ENCODE results near the gene TSPYL1. TPM values are rescaled to one million over a fixed set of nuclear protein-coding genes. Genes with fewer than 3 reads are reported as not detected.
"Not testable (repeated sequence)": the region's sequence is repeated elsewhere in the genome, so short reads cannot be mapped to it uniquely, and the experiment has no call there.

Gene TSPYL1
- total RNA-seq, 4 donors from 2014 or later: 87.6 to 169 (median 123) TPM

DNA sequence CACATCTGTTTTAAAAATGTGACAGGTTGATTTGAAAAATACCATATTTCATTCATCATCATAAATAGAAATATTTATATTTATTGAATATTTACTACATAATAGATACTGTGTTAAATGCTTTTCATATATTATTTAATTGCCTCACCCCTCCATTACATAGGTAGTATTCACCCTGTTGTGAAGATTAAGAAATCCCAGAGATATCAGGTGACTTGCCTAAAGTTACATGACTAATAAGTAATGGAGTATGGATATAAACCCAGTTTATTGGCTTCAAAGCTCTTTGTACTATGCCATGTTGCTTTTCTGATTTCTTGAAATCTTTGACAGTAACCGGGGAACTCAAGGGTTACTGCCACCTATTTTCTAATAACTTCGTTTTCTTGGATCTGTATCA is 10.1 kb upstream of the TSPYL1 start:
- Histone ChIP-seq H3K36me3 (no peaks in the 10 kb centered on the region), H3K27me3 (no peaks in the 10 kb centered on the region), H3K4me3 (replicated peaks in 1 of 3) (no peak overlapping the region), H3K9me3 (no peaks in the 10 kb centered on the region), H3K4me1 (no peaks in the 10 kb centered on the region), H3K27ac (no peak overlapping the region)
- 85 to 90% methylated on average over 2 of the region's 2 CpGs for WGBS, 2 donors
- intact Hi-C loops (cut with DNase I): loop anchor here (10.0 kb wide), 2 partner anchors 245 to 275 kb away; no protein-coding TSS in a partner anchor
- TF ChIP-seq, protein P1, sequence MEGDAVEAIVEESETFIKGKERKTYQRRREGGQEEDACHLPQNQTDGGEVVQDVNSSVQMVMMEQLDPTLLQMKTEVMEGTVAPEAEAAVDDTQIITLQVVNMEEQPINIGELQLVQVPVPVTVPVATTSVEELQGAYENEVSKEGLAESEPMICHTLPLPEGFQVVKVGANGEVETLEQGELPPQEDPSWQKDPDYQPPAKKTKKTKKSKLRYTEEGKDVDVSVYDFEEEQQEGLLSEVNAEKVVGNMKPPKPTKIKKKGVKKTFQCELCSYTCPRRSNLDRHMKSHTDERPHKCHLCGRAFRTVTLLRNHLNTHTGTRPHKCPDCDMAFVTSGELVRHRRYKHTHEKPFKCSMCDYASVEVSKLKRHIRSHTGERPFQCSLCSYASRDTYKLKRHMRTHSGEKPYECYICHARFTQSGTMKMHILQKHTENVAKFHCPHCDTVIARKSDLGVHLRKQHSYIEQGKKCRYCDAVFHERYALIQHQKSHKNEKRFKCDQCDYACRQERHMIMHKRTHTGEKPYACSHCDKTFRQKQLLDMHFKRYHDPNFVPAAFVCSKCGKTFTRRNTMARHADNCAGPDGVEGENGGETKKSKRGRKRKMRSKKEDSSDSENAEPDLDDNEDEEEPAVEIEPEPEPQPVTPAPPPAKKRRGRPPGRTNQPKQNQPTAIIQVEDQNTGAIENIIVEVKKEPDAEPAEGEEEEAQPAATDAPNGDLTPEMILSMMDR (IDR thresholded peaks at IDR 0.05): no peak
- no peak for TF ChIP-seq POLR2A (IDR thresholded peaks at IDR 0.05)
- DNase-seq: no peak

DNA sequence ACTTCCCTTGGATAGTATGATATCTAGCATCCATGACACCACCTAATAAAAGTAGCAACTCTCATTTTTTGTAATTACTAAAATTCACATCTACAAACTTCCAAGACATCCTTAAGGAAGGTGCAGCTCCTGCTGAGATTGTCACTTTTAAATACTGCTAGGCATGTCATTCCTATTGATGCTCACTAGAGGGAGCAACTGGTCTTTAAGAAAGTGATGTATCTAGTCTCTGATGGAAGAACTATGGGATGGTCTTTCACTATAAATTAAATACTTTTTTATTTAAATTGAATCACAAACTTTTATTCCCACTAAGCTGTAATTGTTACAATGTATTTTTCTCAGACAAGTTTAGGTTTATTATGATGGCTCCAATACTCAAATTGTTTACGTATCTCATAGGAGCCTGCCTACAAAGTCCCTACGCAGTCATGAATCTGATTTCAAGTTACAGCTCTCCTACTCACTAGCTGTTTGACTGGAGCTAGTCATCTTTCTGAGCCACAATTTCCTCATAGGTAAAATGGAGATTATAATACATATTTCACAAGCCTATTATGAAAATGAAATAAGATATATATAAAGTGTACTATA is 8.1 kb upstream of the TSPYL1 start:
- Histone ChIP-seq H3K36me3 (no peaks in the 10 kb centered on the region), H3K9me3 (no peaks in the 10 kb centered on the region), H3K4me3 (replicated peaks in 1 of 3) (no peak overlapping the region), H3K27me3 (no peaks in the 10 kb centered on the region), H3K27ac (no peak overlapping the region), H3K4me1 (no peaks in the 10 kb centered on the region)
- intact Hi-C loops (cut with DNase I): loop anchor here (10.0 kb wide), 1 partner anchor 277 kb away; no protein-coding TSS in a partner anchor
- no peak for DNase-seq
- TF ChIP-seq POLR2A (IDR thresholded peaks at IDR 0.05): no peak
- TF ChIP-seq, protein P1 (IDR thresholded peaks at IDR 0.05): peak; percentile 51 to 87 (median 78)
- 94% methylated on average over 2 of the region's 2 CpGs for WGBS, 2 donors

DNA sequence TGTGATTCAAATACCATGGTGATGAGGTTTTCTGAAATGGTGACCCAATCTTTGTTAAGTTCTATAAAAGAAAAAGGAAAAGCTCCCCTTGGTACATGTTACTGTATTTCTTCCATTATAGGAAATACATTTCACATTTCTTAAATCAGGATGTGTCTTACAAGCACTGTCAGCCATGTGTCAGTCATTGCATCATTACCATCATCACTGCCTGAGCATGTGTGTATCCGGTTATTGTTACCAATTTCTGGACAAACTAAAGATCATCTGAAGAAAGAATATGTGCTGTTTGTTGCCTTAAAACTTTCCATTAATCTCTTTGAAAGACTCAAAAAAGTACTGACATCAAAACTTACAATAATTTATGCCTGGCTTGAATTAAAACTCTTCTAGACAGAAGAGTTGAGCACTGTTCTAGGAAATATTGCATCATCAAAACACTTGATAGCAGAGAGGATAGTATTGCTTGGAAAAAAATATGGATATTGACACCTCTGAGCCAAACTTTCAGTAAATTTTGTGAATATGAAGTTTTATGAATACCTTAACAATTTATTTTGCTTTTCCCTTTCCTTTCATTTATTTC is 7.1 kb upstream of the TSPYL1 start:
- TF ChIP-seq POLR2A (IDR thresholded peaks at IDR 0.05): no peak
- TF ChIP-seq, protein P1 (IDR thresholded peaks at IDR 0.05): no peak
- WGBS, 2 donors: 94 to 95% methylated on average over 1 of the region's 1 CpG
- no peak overlapping the region for H3K27ac ChIP-seq
- no peaks in the 10 kb centered on the region for H3K4me1 ChIP-seq
- no peak overlapping the region for H3K4me3 ChIP-seq (replicated peaks in 1 of 3)
- DNase-seq: no peak
- H3K9me3 ChIP-seq: no peaks in the 10 kb centered on the region
- H3K27me3 ChIP-seq: no peaks in the 10 kb centered on the region
- intact Hi-C loops (cut with DNase I): loop anchor here (10.0 kb wide), 1 partner anchor 278 kb away; no protein-coding TSS in a partner anchor
- no peaks in the 10 kb centered on the region for H3K36me3 ChIP-seq

DNA sequence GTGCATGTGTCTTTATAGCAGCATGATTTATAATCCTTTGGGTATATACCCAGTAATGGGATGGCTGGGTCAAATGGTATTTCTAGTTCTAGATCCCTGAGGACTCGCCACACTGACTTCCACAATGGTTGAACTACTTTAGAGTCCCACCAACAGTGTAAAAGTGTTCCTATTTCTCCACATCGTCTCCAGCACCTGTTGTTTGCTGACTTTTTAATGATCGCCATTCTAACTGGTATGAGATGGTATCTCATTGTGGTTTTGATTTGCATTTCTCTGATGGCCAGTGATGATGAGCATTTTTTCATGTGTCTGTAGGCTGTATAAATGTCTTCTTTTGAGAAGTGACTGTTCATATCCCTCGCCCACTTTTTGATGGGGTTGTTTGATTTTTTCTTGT is 5.3 kb upstream of the TSPYL1 start:
- not testable (repeated sequence) for H3K27ac ChIP-seq; DNase-seq; H3K4me3 ChIP-seq (replicated peaks in 1 of 3); H3K36me3 ChIP-seq; H3K4me1 ChIP-seq; H3K27me3 ChIP-seq; H3K9me3 ChIP-seq
- 89 to 97% methylated on average over 4 of the region's 4 CpGs for WGBS, 2 donors
- intact Hi-C loops (cut with DNase I): loop anchor here (10.0 kb wide), 1 partner anchor 280 kb away; no protein-coding TSS in a partner anchor

DNA sequence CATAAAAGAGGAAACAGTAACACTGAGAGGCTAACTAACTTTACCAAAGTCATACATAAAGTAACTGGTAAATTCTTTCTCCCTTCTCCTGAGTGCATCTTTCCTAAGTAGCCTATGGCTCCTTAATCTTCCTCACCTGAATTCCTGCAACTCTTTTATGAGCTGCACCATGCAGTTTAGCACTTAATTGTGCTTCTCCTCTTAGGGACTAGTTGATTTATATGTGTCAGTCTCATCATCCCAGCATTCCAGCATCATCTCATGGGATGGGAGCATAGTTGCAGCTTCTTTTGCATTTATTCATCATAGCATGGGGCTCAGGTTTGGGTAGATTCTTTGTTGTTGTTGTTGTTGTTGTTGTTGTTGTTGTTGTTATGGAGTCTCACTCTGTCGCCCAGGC is 3.5 kb upstream of the TSPYL1 start:
- H3K4me1 ChIP-seq: peaks cover 10% of the 10 kb centered on the region in 2 donors
- no peaks in the 10 kb centered on the region for H3K27me3 ChIP-seq
- TF ChIP-seq, protein P1 (IDR thresholded peaks at IDR 0.05): no peak
- TF ChIP-seq POLR2A (IDR thresholded peaks at IDR 0.05): no peak
- no peak overlapping the region for H3K27ac ChIP-seq
- no peaks in the 10 kb centered on the region for H3K9me3 ChIP-seq
- DNase-seq: no peak
- no peak overlapping the region for H3K4me3 ChIP-seq (replicated peaks in 1 of 3)
- intact Hi-C loops (cut with DNase I): loop anchor here (10.0 kb wide), 1 partner anchor 282 kb away; no protein-coding TSS in a partner anchor
- H3K36me3 ChIP-seq: no peaks in the 10 kb centered on the region
- 82 to 92% methylated on average over 1 of the region's 1 CpG for WGBS, 2 donors

Measured in thyroid gland (tissue), 4 donors.